HCT116 (cell line): ENCODE data around the gene DLX4. TPM values are rescaled to one million over a fixed set of nuclear protein-coding genes. Genes with fewer than 3 reads are reported as not detected.

Experiments used
- ATAC-seq: fragments of 200-7000 bp; cut with Tn5 transposase; 2 replicates; pipeline ENCODE4 v1.9.1; 2020; ENCODE audit warnings: mild to moderate bottlenecking, moderate library complexity
- BruUV-seq: library from RNA; stranded (reverse); fragments of 400-500 nt; replicated peaks from 2 replicates; lab custom pipeline; 2021; lab: Mats Ljungman, UMichigan
- CTCF ChIA-PET: fragments of 300-600 bp; sonication (Branson Sonifier 250); formaldehyde crosslinking; loops from one replicate; lab custom pipeline; 2021; ENCODE audit warnings: antibody characterized with exemption; lab: Charles Lee
- POLR2A ChIA-PET: fragments of 300-600, 350-600 bp; sonication (Branson Sonifier 250); formaldehyde crosslinking; loops from one replicate; lab custom pipeline; 2021; ENCODE audit warnings: antibody characterized with exemption; lab: Charles Lee
- RAD21 ChIA-PET, 2 experiments: fragments of 300-600 bp; sonication (Branson Sonifier 250); formaldehyde crosslinking; loops; one replicate each; lab custom pipeline; 2023; ENCODE audit warnings: low total read pairs in 2 of 2; ENCODE audit not compliant: uncharacterized antibody in 2 of 2, unreplicated experiment in 2 of 2, low non-redundant PET in 1 of 2; lab: Charles Lee
- DNase-seq: peaks from one replicate; pipeline ENCODE4 v3.0.0-alpha.2; 2010; ENCODE audit warnings: low read depth, low spot score
- H2AFZ ChIP-seq: fragments of 200-600 bp; shearing (Covaris generic), sonication (generic); 2 replicates; pipeline ENCODE4 v1.6.1; 2017; ENCODE audit warnings: low read depth, mixed run types, mixed read lengths, antibody characterized with exemption, low read length; ENCODE audit not compliant: poor library complexity, severe bottlenecking
- H3K27ac ChIP-seq: 2 replicates; pipeline ENCODE4 v1.5.1; 2012; ENCODE audit warnings: low read depth, low read length
- H3K27me3 ChIP-seq: fragments of 200-600 bp; sonication (generic); 2 replicates; pipeline ENCODE4 v1.6.1; 2016; ENCODE audit warnings: mixed run types, low read length, mixed read lengths; ENCODE audit not compliant: insufficient read depth
- H3K36me3 ChIP-seq, 2 experiments: fragments of 200-500 bp in 1 of 2; fragments of 200-600 bp in 1 of 2; sonication (Bioruptor generic) in 1 of 2; sonication (generic) in 1 of 2; 2 replicates each; pipeline versions ENCODE4 v1.5.1 to v1.6.1; 2014 to 2016; ENCODE audit warnings: low read length in 2 of 2, inconsistent platforms in 1 of 2, mixed read lengths in 1 of 2, mixed run types in 1 of 2; ENCODE audit not compliant: insufficient read depth in 2 of 2, control insufficient read depth in 1 of 2
- H3K4me1 ChIP-seq, 2 experiments: fragments of 200-600 bp in 1 of 2; sonication (generic) in 1 of 2; 2 replicates each; pipeline versions ENCODE4 v1.5.1 to v1.6.1; 2012 to 2017; ENCODE audit warnings: low read length in 2 of 2, inconsistent platforms in 1 of 2, mild to moderate bottlenecking in 1 of 2, mixed read lengths in 1 of 2, mixed run types in 1 of 2, moderate library complexity in 1 of 2; ENCODE audit not compliant: insufficient read depth in 2 of 2, control insufficient read depth in 1 of 2
- H3K4me2 ChIP-seq: fragments of 200-600 bp; sonication (generic); 2 replicates; pipeline ENCODE4 v1.6.1; 2017; ENCODE audit warnings: mixed run types, low read length, mixed read lengths
- H3K4me3 ChIP-seq, 2 experiments: fragments of 200-600 bp in 1 of 2; sonication (generic) in 1 of 2; replicated peaks in 1 of 2; 2 replicates each; pipeline ENCODE4 v1.5.1; 2011 to 2016; ENCODE audit warnings: low read length in 2 of 2, control low read depth in 1 of 2, low read depth in 1 of 2, mild to moderate bottlenecking in 1 of 2, mixed read lengths in 1 of 2, mixed run types in 1 of 2
- H3K79me2 ChIP-seq: fragments of 200-600 bp; sonication (generic); 2 replicates; pipeline ENCODE4 v1.6.1; 2017; ENCODE audit warnings: mild to moderate bottlenecking, mixed run types, low read length, moderate library complexity, mixed read lengths; ENCODE audit not compliant: insufficient read depth
- H3K9ac ChIP-seq: fragments of 200-600 bp; sonication (generic); 2 replicates; pipeline ENCODE4 v1.6.1; 2016; ENCODE audit warnings: low read length, mixed read lengths
- H3K9me2 ChIP-seq: fragments of 200-600 bp; sonication (generic), shearing (Covaris generic); 2 replicates; pipeline ENCODE4 v1.6.1; 2017; ENCODE audit warnings: mixed run types, mild to moderate bottlenecking, moderate library complexity; ENCODE audit not compliant: insufficient read depth
- H3K9me3 ChIP-seq, 2 experiments: fragments of 200-500 bp in 1 of 2; fragments of 200-600 bp in 1 of 2; sonication (Bioruptor generic) in 1 of 2; sonication (generic) in 1 of 2; 2 replicates each; pipeline ENCODE4 v1.6.1; 2014 to 2017; ENCODE audit warnings: low read length in 2 of 2, mixed read lengths in 2 of 2, inconsistent platforms in 1 of 2, low read depth in 1 of 2, mild to moderate bottlenecking in 1 of 2, mixed run types in 1 of 2, moderate library complexity in 1 of 2; ENCODE audit not compliant: control insufficient read depth in 1 of 2, insufficient read depth in 1 of 2
- H4K20me1 ChIP-seq: fragments of 200-600 bp; sonication (generic), shearing (Covaris generic); 2 replicates; pipeline ENCODE4 v1.6.1; 2017; ENCODE audit warnings: mixed run types, mild to moderate bottlenecking, moderate library complexity; ENCODE audit not compliant: insufficient read depth
- ATF3 ChIP-seq: IDR thresholded peaks from 2 replicates; pipeline ENCODE4 v1.6.1; 2012
- CBX3 ChIP-seq: IDR thresholded peaks from 2 replicates; pipeline ENCODE4 v1.6.1; 2012; ENCODE audit warnings: low read depth
- CTCF ChIP-seq, 3 experiments: fragments of 200-600 bp in 1 of 3; sonication (generic) in 1 of 3; IDR thresholded peaks in 2 of 3; conservative IDR thresholded peaks in 1 of 3; 2 replicates each; pipeline ENCODE4 v1.5.1; 2012 to 2017; ENCODE audit warnings: low read depth in 2 of 3, low read length in 2 of 3, antibody characterized with exemption in 1 of 3, borderline replicate concordance in 1 of 3, control low read depth in 1 of 3, mild to moderate bottlenecking in 1 of 3, mixed read lengths in 1 of 3, mixed run types in 1 of 3, moderate library complexity in 1 of 3; ENCODE audit not compliant: insufficient read depth in 1 of 3
- EGR1 ChIP-seq: IDR thresholded peaks from 2 replicates; pipeline ENCODE4 v1.6.1; 2012; ENCODE audit warnings: low read depth
- ELF1 ChIP-seq: IDR thresholded peaks from 2 replicates; pipeline ENCODE4 v1.6.1; 2012; ENCODE audit warnings: low read depth, borderline replicate concordance
- EZH2 ChIP-seq: fragments of 200-600 bp; sonication (generic); IDR thresholded peaks from 2 replicates; pipeline ENCODE4 v1.6.1; 2017; ENCODE audit warnings: antibody characterized with exemption, mixed run types
- EZH2phosphoT487 ChIP-seq: fragments of 200-600 bp; IDR thresholded peaks from 2 replicates; pipeline ENCODE4 v1.6.1; 2018; ENCODE audit warnings: antibody characterized with exemption, borderline replicate concordance
- FOSL1 ChIP-seq: IDR thresholded peaks from 2 replicates; pipeline ENCODE4 v1.6.1; 2012; ENCODE audit warnings: low read depth
- JUND ChIP-seq: IDR thresholded peaks from 2 replicates; pipeline ENCODE4 v1.6.1; 2012
- POLR2A ChIP-seq: IDR thresholded peaks from 2 replicates; pipeline ENCODE4 v1.7.0; 2011; ENCODE audit warnings: borderline replicate concordance; ENCODE audit not compliant: insufficient read depth, insufficient read length; ENCODE audit errors: extremely low read depth
- POLR2AphosphoS5 ChIP-seq: IDR thresholded peaks from 2 replicates; pipeline ENCODE4 v1.6.1; 2011; ENCODE audit warnings: mild to moderate bottlenecking, low read depth, low read length, moderate library complexity
- SIN3A ChIP-seq: IDR thresholded peaks from 2 replicates; pipeline ENCODE4 v1.6.1; 2012; ENCODE audit warnings: low read depth
- SP1 ChIP-seq: IDR thresholded peaks from 2 replicates; pipeline ENCODE4 v1.6.1; 2012; ENCODE audit warnings: low read depth
- SRF ChIP-seq: IDR thresholded peaks from 2 replicates; pipeline ENCODE4 v1.6.1; 2012; ENCODE audit warnings: low read depth
- TCF7L2 ChIP-seq: IDR thresholded peaks from 2 replicates; pipeline ENCODE4 v1.7.0; 2011; ENCODE audit warnings: borderline replicate concordance, inconsistent platforms; ENCODE audit not compliant: insufficient read depth, insufficient read length; ENCODE audit errors: extremely low read depth
- YY1 ChIP-seq: IDR thresholded peaks from 2 replicates; pipeline ENCODE4 v1.6.1; 2011; ENCODE audit warnings: low read length, low read depth, moderate library complexity, mild to moderate bottlenecking; ENCODE audit not compliant: insufficient replicate concordance; ENCODE audit errors: extremely low read depth
- intact Hi-C: fragments of 100-400 bp; cut with micrococcal nuclease; formaldehyde crosslinking; loops from 2 replicates; pipeline ENCODE4 v1.10.0; 2022
- total RNA-seq: library from RNA; stranded (reverse); gene quantifications from one replicate; pipeline ENCODE4 v1.2.1, GENCODE V29; 2021; ENCODE audit not compliant: unreplicated experiment

The DLX4 gene
- total RNA-seq, 1 experiment from 2014 or later = 14.0 TPM

- Histone ChIP-seq H3K4me2 (no peak overlapping the region), H3K27ac (no peak overlapping the region), H3K36me3 (no peaks in the 10 kb centered on the region), H3K4me3 (no peak overlapping the region), H3K9ac (no peak overlapping the region), H3K4me1 (peaks cover 11 to 22% of the 10 kb centered on the region in 2 experiments), H2AFZ (no peak overlapping the region), H3K9me3 (no peaks in the 10 kb centered on the region), H4K20me1 (no peaks in the 10 kb centered on the region), H3K9me2 (no peaks in the 10 kb centered on the region), H3K27me3 (no peaks in the 10 kb centered on the region), H3K79me2 (no peaks in the 10 kb centered on the region)
- intact Hi-C loops = no loop called here
- TF ChIP-seq POLR2A = no peak
- no peak for TF ChIP-seq ATF3
- no peak for TF ChIP-seq JUND
- no peak for TF ChIP-seq EZH2phosphoT487
- TF ChIP-seq EGR1 = no peak
- TF ChIP-seq CBX3 = no peak
- no peak for TF ChIP-seq FOSL1
- no peak for TF ChIP-seq EZH2
- TF ChIP-seq POLR2AphosphoS5 = no peak
- no peak for TF ChIP-seq ELF1
- TF ChIP-seq SRF = no peak
- no peak for TF ChIP-seq SP1
- TF ChIP-seq SIN3A = no peak
- TF ChIP-seq CTCF (IDR thresholded peaks at IDR 0.05 in 2 of 3, conservative IDR thresholded peaks at IDR 0.05 in 1 of 3; ENCODE audit: borderline replicate concordance in 1 of 3, insufficient read depth in 1 of 3, low read depth in 2 of 3, low read length in 2 of 3) = no peak
- TF ChIP-seq TCF7L2 = no peak
- TF ChIP-seq YY1 = no peak
- ChIA-PET CTCF (interaction anchor here (1.2 to 1.6 kb wide), 2 partner anchors 19 to 363 kb away, joined by 3 read pairs; no protein-coding TSS in a partner anchor), POLR2A (interaction anchor here (0.6 kb wide), 1 partner anchor 18 kb away, joined by 4 read pairs; no protein-coding TSS in a partner anchor), RAD21 (no interaction called here)
- ATAC-seq (no peak), DNase-seq (no peak)
- no TSS peak for BruUV-seq
Observed at GRCh38 chr17:49932901-49933300, 36.1 kb upstream of the DLX4 start.
